GM12878 (cell line): ENCODE data around the gene CWC22. TPM values are rescaled to one million over a fixed set of nuclear protein-coding genes. Genes with fewer than 3 reads are reported as not detected.

Source experiments
- ATAC-seq: fragments of 200-7000 bp; cut with Tn5 transposase; 3 replicates; pipeline ENCODE4 v1.9.1; 2020; ENCODE audit warnings: mild to moderate bottlenecking, moderate library complexity
- BruUV-seq: library from RNA; stranded (reverse); fragments of 400-500 nt; replicated peaks from 2 replicates; lab custom pipeline; 2021; lab: Mats Ljungman, UMichigan
- CTCF ChIA-PET: fragments of 300-600 bp; sonication (Branson Sonifier 250); formaldehyde crosslinking; extraction: SDS; loops from one replicate; lab custom pipeline; 2021; ENCODE audit warnings: inconsistent platforms; lab: Yijun Ruan, JAX
- POLR2A ChIA-PET: fragments of 350-600 bp; formaldehyde crosslinking; extraction: SDS; loops from one replicate; lab custom pipeline; 2021; ENCODE audit warnings: inconsistent platforms; lab: Charles Lee
- RAD21 ChIA-PET: fragments of 300-600 bp; sonication (Branson Sonifier 250); formaldehyde crosslinking; loops from one replicate; lab custom pipeline; 2023; ENCODE audit warnings: antibody characterized with exemption; ENCODE audit not compliant: unreplicated experiment; lab: Charles Lee
- SMC1A ChIA-PET: fragments of 300-600 bp; sonication (Branson Sonifier 250); formaldehyde crosslinking; loops from one replicate; lab custom pipeline; 2023; ENCODE audit not compliant: unreplicated experiment, uncharacterized antibody; lab: Charles Lee
- DNase-seq: peaks from one replicate; pipeline ENCODE4 v3.0.0-alpha.2; 2011; ENCODE audit warnings: low read depth, low spot score
- FAIRE-seq: peaks from 3 replicates; lab custom pipeline; 2011; peaks lifted over from hg19 to GRCh38; lab: Jason Lieb, UNC
- H2AFZ ChIP-seq: 2 replicates; pipeline ENCODE4 v1.6.0; 2011; ENCODE audit warnings: low read depth, low read length, control low read depth; ENCODE audit not compliant: control insufficient read depth
- H3K27ac ChIP-seq: 2 replicates; pipeline ENCODE4 v1.5.1; 2011; ENCODE audit warnings: control low read depth; ENCODE audit not compliant: control insufficient read depth, insufficient read depth
- H3K27me3 ChIP-seq, 2 experiments: replicated peaks in 1 of 2; 2 replicates each; pipeline versions ENCODE4 v1.6.0 to v1.6.1; 2011; ENCODE audit warnings: low read length in 1 of 2; ENCODE audit not compliant: control insufficient read depth in 2 of 2, insufficient read depth in 2 of 2
- H3K36me3 ChIP-seq, 2 experiments: 2 replicates each; pipeline ENCODE4 v1.5.1; 2011; ENCODE audit warnings: low read length in 1 of 2; ENCODE audit not compliant: control insufficient read depth in 2 of 2, insufficient read depth in 2 of 2
- H3K4me1 ChIP-seq: 2 replicates; pipeline ENCODE4 v1.6.1; 2011; ENCODE audit warnings: mild to moderate bottlenecking, low read length, moderate library complexity, mixed read lengths; ENCODE audit not compliant: control insufficient read depth, insufficient read depth
- H3K4me2 ChIP-seq: 2 replicates; pipeline ENCODE4 v1.6.0; 2011; ENCODE audit warnings: control low read depth; ENCODE audit not compliant: control insufficient read depth, insufficient read depth
- H3K4me3 ChIP-seq: fragments of 200-600 bp; sonication (generic); 2 replicates; pipeline ENCODE4 v1.5.1; 2016
- H3K79me2 ChIP-seq: 2 replicates; pipeline ENCODE4 v1.6.0; 2011; ENCODE audit warnings: low read length; ENCODE audit not compliant: control insufficient read depth, insufficient read depth
- H3K9ac ChIP-seq: 2 replicates; pipeline ENCODE4 v1.8.0; 2011; ENCODE audit warnings: low read length, control low read depth, mixed read lengths; ENCODE audit not compliant: control insufficient read depth, insufficient read depth
- H3K9me3 ChIP-seq: replicated peaks from 3 replicates; pipeline ENCODE4 v1.5.1; 2011; ENCODE audit warnings: mild to moderate bottlenecking, low read length; ENCODE audit not compliant: control insufficient read depth, insufficient read depth
- H4K20me1 ChIP-seq: 2 replicates; pipeline ENCODE4 v1.6.0; 2011; ENCODE audit not compliant: control insufficient read depth, insufficient read depth
- BCL11A ChIP-seq: IDR thresholded peaks from 2 replicates; pipeline ENCODE4 v1.6.1; 2011; ENCODE audit warnings: low read depth, low read length
- BHLHE40 ChIP-seq, 2 experiments: fragments of 450-650 bp in 1 of 2; IDR thresholded peaks; 2 replicates each; pipeline ENCODE4 v1.6.1; 2011 to 2017; ENCODE audit warnings: low read depth in 2 of 2, borderline replicate concordance in 1 of 2, improper control_type of control experiment in 1 of 2, low read length in 1 of 2, mild to moderate bottlenecking in 1 of 2
- CUX1 ChIP-seq: IDR thresholded peaks from 2 replicates; pipeline ENCODE4 v1.6.1; 2012; ENCODE audit warnings: improper control_type of control experiment, low read depth, low read length; ENCODE audit not compliant: insufficient replicate concordance
- ETV6 ChIP-seq, 2 experiments: fragments of 450-650 bp in 1 of 2; IDR thresholded peaks in 1 of 2; conservative IDR thresholded peaks in 1 of 2; 2 replicates each; pipeline ENCODE4 v1.6.1; 2014; ENCODE audit warnings: antibody characterized with exemption in 1 of 2, borderline replicate concordance in 1 of 2, low read depth in 1 of 2, mild to moderate bottlenecking in 1 of 2, moderate library complexity in 1 of 2
- KDM1A ChIP-seq: fragments of 200-600 bp; sonication (generic); IDR thresholded peaks from 2 replicates; pipeline ENCODE4 v1.6.1; 2016; ENCODE audit warnings: borderline replicate concordance
- MTA3 ChIP-seq: IDR thresholded peaks from 2 replicates; pipeline ENCODE4 v1.6.1; 2012; ENCODE audit warnings: low read length, inconsistent platforms, borderline replicate concordance
- NFIC ChIP-seq: IDR thresholded peaks from 2 replicates; pipeline ENCODE4 v1.6.1; 2012; ENCODE audit warnings: low read depth, mild to moderate bottlenecking, inconsistent platforms, low read length, moderate library complexity
- POLR2AphosphoS2 ChIP-seq: IDR thresholded peaks from 2 replicates; pipeline ENCODE4 v1.6.1; 2011; ENCODE audit warnings: low read depth, mild to moderate bottlenecking, low read length, improper control_type of control experiment, moderate library complexity
- RBBP5 ChIP-seq: fragments of 200-600 bp; sonication (generic); conservative IDR thresholded peaks from 2 replicates; pipeline ENCODE4 v1.6.1; 2016
- SIX5 ChIP-seq: IDR thresholded peaks from 2 replicates; pipeline ENCODE4 v1.6.1; 2011; ENCODE audit warnings: mild to moderate bottlenecking, low read depth, low read length, moderate library complexity; ENCODE audit not compliant: severe bottlenecking
- STAT3 ChIP-seq: IDR thresholded peaks from 2 replicates; pipeline ENCODE4 v1.6.1; 2011; ENCODE audit warnings: low read depth, low read length, improper control_type of control experiment
- TARDBP ChIP-seq: IDR thresholded peaks from 2 replicates; pipeline ENCODE4 v1.6.1; 2016; ENCODE audit warnings: borderline replicate concordance
- ZNF384 ChIP-seq: IDR thresholded peaks from 2 replicates; pipeline ENCODE4 v1.6.1; 2012; ENCODE audit warnings: low read depth, mild to moderate bottlenecking, low read length, improper control_type of control experiment, borderline replicate concordance
- WGBS: methylation state at CpG from one replicate; pipeline ENCODE4 v1.1.6; 2016; ENCODE audit warnings: low lambda C conversion rate; ENCODE audit not compliant: insufficient replicate concordance, insufficient coverage; ENCODE audit errors: missing lambda C conversion rate; 5-methylcytosine and 5-hydroxymethylcytosine counted together
- in situ Hi-C: fragments of 300-500 bp; cut with MboI; formaldehyde crosslinking; loops from 9 replicates; pipeline ENCODE4 v1.14.3; 2018; ENCODE audit warnings: mixed read lengths
- intact Hi-C: fragments of 100-400 bp; cut with micrococcal nuclease; formaldehyde crosslinking; loops from one replicate; pipeline ENCODE4 v1.14.2; 2022; ENCODE audit not compliant: unreplicated experiment
- polyA plus RNA-seq, 11 experiments: library from polyadenylated mRNA; depleted of rRNA in 4 of 11; unstranded in 6 of 11; stranded (reverse) in 5 of 11; fragments of >200 nt; fragmentation: Nextera tagmentation in 4 of 11; fragmentation: Illumina TruSeq in 1 of 11; extraction: Ambion mirVana in 4 of 11; extraction: Trizol in 1 of 11; gene quantifications; 1 replicate in 1 of 11; 2 replicates in 10 of 11; pipeline versions ENCODE4 v1.2.1 to v1.2.3, GENCODE V29; 2011 to 2016; ENCODE audit warnings: inconsistent platforms in 2 of 11, missing spikeins in 2 of 11, low read depth in 1 of 11
- total RNA-seq, 4 experiments: library from RNA; depleted of rRNA in 3 of 4; stranded (reverse); fragments of >200 nt in 3 of 4; fragmentation: Illumina TruSeq in 1 of 4; extraction: Trizol in 1 of 4; gene quantifications; 2 replicates each; pipeline versions ENCODE4 v1.2.1 to v1.2.3, GENCODE V29; 2013 to 2021

CWC22 gene
- total and polyA plus RNA-seq, 10 of the 15 experiments (the other 5 are each of a cell fraction or from before 2014, with no cell fraction given): 8.2 to 38.5 (median 26.3) TPM

GRCh38 chr2:179950391-179950790, 56.7 kb downstream of the CWC22 start:
- intact Hi-C loops (no loop called here), in situ Hi-C loops (no loop called here)
- Histone ChIP-seq H3K36me3 (peaks cover 6 to 24% of the 10 kb centered on the region in 2 experiments), H4K20me1 (no peaks in the 10 kb centered on the region), H3K79me2 (no peaks in the 10 kb centered on the region), H3K27ac (no peak overlapping the region), H3K9ac (no peak overlapping the region), H3K27me3 (no peaks in the 10 kb centered on the region), H3K9me3 (no peaks in the 10 kb centered on the region), H3K4me2 (no peak overlapping the region), H3K4me3 (no peak overlapping the region), H2AFZ (no peak overlapping the region), H3K4me1 (no peaks in the 10 kb centered on the region)
- POLR2A ChIA-PET: no interaction called here
- SMC1A ChIA-PET: no interaction called here
- BruUV-seq: no TSS peak
- TF ChIP-seq MTA3: no peak
- TF ChIP-seq BHLHE40 (IDR thresholded peaks at IDR 0.05; ENCODE audit: borderline replicate concordance in 1 of 2, low read depth in 2 of 2, low read length in 1 of 2): no peak
- no peak for TF ChIP-seq SIX5
- TF ChIP-seq NFIC: no peak
- 78% methylated on average over 5 of the region's 5 CpGs for WGBS
- no peak for ATAC-seq
- RAD21 ChIA-PET: no interaction called here
- FAIRE-seq: no peak
- CTCF ChIA-PET: interaction anchor here (0.6 to 1.1 kb wide), 2 partner anchors 13 to 687 kb away, joined by 3 to 4 read pairs; no protein-coding TSS in a partner anchor
- no peak for DNase-seq

- intact Hi-C loops (no loop called here), in situ Hi-C loops (no loop called here)
- Histone ChIP-seq H3K27me3 (no peaks in the 10 kb centered on the region), H3K4me1 (no peaks in the 10 kb centered on the region), H3K79me2 (no peaks in the 10 kb centered on the region), H4K20me1 (no peaks in the 10 kb centered on the region), H3K27ac (no peak overlapping the region), H3K9ac (no peak overlapping the region), H3K36me3 (peaks cover 6 to 24% of the 10 kb centered on the region in 2 experiments), H2AFZ (no peak overlapping the region), H3K4me3 (no peak overlapping the region), H3K9me3 (no peaks in the 10 kb centered on the region), H3K4me2 (no peak overlapping the region)
- no peak for DNase-seq
- ChIA-PET CTCF (interaction anchor here (0.6 to 1.1 kb wide), 2 partner anchors 12 to 1930 kb away, joined by 3 read pairs; no protein-coding TSS in a partner anchor), RAD21 (no interaction called here), POLR2A (no interaction called here), SMC1A (interaction anchor here (0.6 to 1.4 kb wide), 3 partner anchors 16 to 37 kb away, joined by 3 read pairs; no protein-coding TSS in a partner anchor)
- BruUV-seq: no TSS peak
- WGBS: 65% methylated on average over 3 of the region's 3 CpGs
- FAIRE-seq: no peak
- ATAC-seq: no peak
- TF ChIP-seq ZNF384 (no peak), KDM1A (no peak), RBBP5 (no peak), POLR2AphosphoS2 (no peak), TARDBP (no peak), CUX1 (no peak), STAT3 (no peak), ETV6 (conservative IDR thresholded peaks at IDR 0.05 in 1 of 2, IDR thresholded peaks at IDR 0.05 in 1 of 2; ENCODE audit: borderline replicate concordance in 1 of 2, low read depth in 1 of 2) (no peak), BCL11A (no peak)
Measured at GRCh38 chr2:179949438-179949837, 57.7 kb downstream of the CWC22 start.
